Neural cell (in vitro differentiated cells): ENCODE data around the gene TAOK3. TPM values are rescaled to one million over a fixed set of nuclear protein-coding genes. Genes with fewer than 3 reads are reported as not detected.

Experiments
- H2AFZ ChIP-seq: fragments of 200-600, 300-800 bp; sonication (generic), shearing (Covaris generic); 2 replicates; pipeline ENCODE4 v1.6.0; 2014; ENCODE audit warnings: low read depth, mild to moderate bottlenecking, antibody characterized with exemption, low read length, moderate library complexity
- H3F3A ChIP-seq: fragments of 200-600 bp; shearing (Covaris generic); 2 replicates; pipeline ENCODE4 v1.6.1; 2016; ENCODE audit warnings: mild to moderate bottlenecking, moderate library complexity, mixed read lengths, antibody characterized with exemption, low read length; ENCODE audit not compliant: insufficient read depth, poor library complexity, severe bottlenecking
- H3K27ac ChIP-seq: fragments of 200-600, 300-800 bp; sonication (generic), shearing (Covaris generic); 2 replicates; pipeline ENCODE4 v1.5.1; 2014; ENCODE audit warnings: mild to moderate bottlenecking, low read length, moderate library complexity
- H3K27me3 ChIP-seq: fragments of 300-800, 200-600 bp; sonication (generic), shearing (Covaris generic); 2 replicates; pipeline ENCODE4 v1.6.0; 2014; ENCODE audit warnings: mild to moderate bottlenecking, low read depth, low read length, moderate library complexity; ENCODE audit not compliant: insufficient read depth
- H3K36me3 ChIP-seq: fragments of 300-800, 200-600 bp; sonication (generic), shearing (Covaris generic); 2 replicates; pipeline ENCODE4 v1.5.1; 2014; ENCODE audit warnings: mild to moderate bottlenecking, antibody characterized with exemption, low read length, moderate library complexity; ENCODE audit not compliant: insufficient read depth
- H3K4me2 ChIP-seq: fragments of 300-800, 200-600 bp; sonication (generic), shearing (Covaris generic); 2 replicates; pipeline ENCODE4 v1.6.0; 2014; ENCODE audit warnings: mild to moderate bottlenecking, low read length
- H3K4me3 ChIP-seq: fragments of 300-800, 200-600 bp; sonication (generic), shearing (Covaris generic); 2 replicates; pipeline ENCODE4 v1.5.1; 2014; ENCODE audit warnings: mild to moderate bottlenecking, low read length, moderate library complexity
- H3K79me2 ChIP-seq: fragments of 200-600 bp; shearing (Covaris generic); replicated peaks from 2 replicates; pipeline ENCODE4 v1.6.0; 2014; ENCODE audit warnings: mild to moderate bottlenecking, low read length, moderate library complexity; ENCODE audit not compliant: insufficient read depth
- H3K9ac ChIP-seq: fragments of 300-800, 200-600 bp; sonication (generic), shearing (Covaris generic); 2 replicates; pipeline ENCODE4 v1.6.1; 2016; ENCODE audit warnings: mild to moderate bottlenecking, low read length, mixed read lengths
- H3K9me2 ChIP-seq: fragments of 200-600 bp; shearing (Covaris generic); 2 replicates; pipeline ENCODE4 v1.6.1; 2016; ENCODE audit warnings: mild to moderate bottlenecking, low read length, mixed read lengths; ENCODE audit not compliant: insufficient read depth
- H3K9me3 ChIP-seq: fragments of 200-600, 300-800 bp; sonication (generic), shearing (Covaris generic); 2 replicates; pipeline ENCODE4 v1.6.1; 2016; ENCODE audit warnings: mild to moderate bottlenecking, mixed run types, low read length, moderate library complexity, mixed read lengths
- H4K20me1 ChIP-seq: fragments of 200-600 bp; shearing (Covaris generic); 2 replicates; pipeline ENCODE4 v1.6.1; 2016; ENCODE audit warnings: mild to moderate bottlenecking, mixed run types; ENCODE audit not compliant: insufficient read depth
- EP300 ChIP-seq: fragments of 450-650 bp; conservative IDR thresholded peaks from 2 replicates; pipeline ENCODE4 v1.6.1; 2014; ENCODE audit warnings: antibody characterized with exemption, mild to moderate bottlenecking, moderate library complexity; ENCODE audit not compliant: poor library complexity, severe bottlenecking
- EZH2 ChIP-seq: fragments of 200-600, 300-800 bp; shearing (Covaris generic), sonication (generic); IDR thresholded peaks from 2 replicates; pipeline ENCODE4 v1.6.1; 2014; ENCODE audit warnings: antibody characterized with exemption, low read length, borderline replicate concordance, mild to moderate bottlenecking; ENCODE audit not compliant: insufficient read depth, poor library complexity, severe bottlenecking
- MXI1 ChIP-seq: fragments of 450-650 bp; conservative IDR thresholded peaks from 2 replicates; pipeline ENCODE4 v1.6.1; 2014; ENCODE audit warnings: antibody characterized with exemption, mild to moderate bottlenecking; ENCODE audit not compliant: poor library complexity, severe bottlenecking
- POLR2AphosphoS5 ChIP-seq: IDR thresholded peaks from 2 replicates; pipeline ENCODE4 v1.6.1; 2012
- RAD21 ChIP-seq: fragments of 450-650 bp; conservative IDR thresholded peaks from 2 replicates; pipeline ENCODE4 v1.6.1; 2014; ENCODE audit warnings: antibody characterized with exemption, mild to moderate bottlenecking, moderate library complexity
- REST ChIP-seq: IDR thresholded peaks from 2 replicates; pipeline ENCODE4 v1.6.1; 2012; ENCODE audit warnings: borderline replicate concordance
- SMC3 ChIP-seq: fragments of 450-650 bp; conservative IDR thresholded peaks from 2 replicates; pipeline ENCODE4 v1.6.1; 2014; ENCODE audit warnings: antibody characterized with exemption, mild to moderate bottlenecking, moderate library complexity; ENCODE audit not compliant: poor library complexity
- TAF1 ChIP-seq: IDR thresholded peaks from 2 replicates; pipeline ENCODE4 v1.6.1; 2012; ENCODE audit warnings: low read depth
- polyA plus RNA-seq: library from polyadenylated mRNA; depleted of rRNA; stranded (reverse); fragments of >200 nt; gene quantifications from 2 replicates; pipeline ENCODE4 v1.2.3, GENCODE V29; 2014
- TF ChIP-seq, protein P1 (sequence below): fragments of 450-650 bp; IDR thresholded peaks from 2 replicates; pipeline ENCODE4 v1.5.1; 2014; ENCODE audit warnings: antibody characterized with exemption, mild to moderate bottlenecking, moderate library complexity; ENCODE audit not compliant: poor library complexity, severe bottlenecking

TAOK3 gene
- polyA plus RNA-seq, 1 donor from 2014 or later = 148 TPM

DNA sequence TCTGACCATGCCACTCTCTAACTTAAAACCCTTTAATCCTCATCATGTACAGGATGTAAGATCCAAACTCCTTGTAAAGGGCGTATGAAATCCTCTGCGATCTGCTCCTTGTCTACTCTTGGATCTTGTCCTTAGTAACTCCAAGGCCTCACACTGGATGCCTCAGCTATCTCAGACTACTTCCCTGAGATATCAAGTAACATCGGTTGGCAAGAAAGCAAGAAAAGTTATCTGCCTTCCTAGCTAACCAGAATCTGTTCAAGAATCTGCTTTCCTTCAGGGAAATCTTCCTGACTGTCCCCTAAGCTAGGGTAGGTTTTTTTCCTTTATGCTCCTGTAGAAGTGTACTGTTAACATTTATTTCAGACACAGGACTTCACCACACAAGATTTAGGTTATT, 82.6 kb downstream of the TAOK3 start:
- H3K27me3 ChIP-seq = no peaks in the 10 kb centered on the region
- no peak overlapping the region for H3K4me3 ChIP-seq
- no peaks in the 10 kb centered on the region for H3K36me3 ChIP-seq
- no peak for TF ChIP-seq RAD21
- no peak for TF ChIP-seq EP300
- TF ChIP-seq EZH2 = no peak
- no peak for TF ChIP-seq POLR2AphosphoS5
- no peak for TF ChIP-seq SMC3
- TF ChIP-seq MXI1 = no peak
- no peak for TF ChIP-seq TAF1
- TF ChIP-seq, protein P1, sequence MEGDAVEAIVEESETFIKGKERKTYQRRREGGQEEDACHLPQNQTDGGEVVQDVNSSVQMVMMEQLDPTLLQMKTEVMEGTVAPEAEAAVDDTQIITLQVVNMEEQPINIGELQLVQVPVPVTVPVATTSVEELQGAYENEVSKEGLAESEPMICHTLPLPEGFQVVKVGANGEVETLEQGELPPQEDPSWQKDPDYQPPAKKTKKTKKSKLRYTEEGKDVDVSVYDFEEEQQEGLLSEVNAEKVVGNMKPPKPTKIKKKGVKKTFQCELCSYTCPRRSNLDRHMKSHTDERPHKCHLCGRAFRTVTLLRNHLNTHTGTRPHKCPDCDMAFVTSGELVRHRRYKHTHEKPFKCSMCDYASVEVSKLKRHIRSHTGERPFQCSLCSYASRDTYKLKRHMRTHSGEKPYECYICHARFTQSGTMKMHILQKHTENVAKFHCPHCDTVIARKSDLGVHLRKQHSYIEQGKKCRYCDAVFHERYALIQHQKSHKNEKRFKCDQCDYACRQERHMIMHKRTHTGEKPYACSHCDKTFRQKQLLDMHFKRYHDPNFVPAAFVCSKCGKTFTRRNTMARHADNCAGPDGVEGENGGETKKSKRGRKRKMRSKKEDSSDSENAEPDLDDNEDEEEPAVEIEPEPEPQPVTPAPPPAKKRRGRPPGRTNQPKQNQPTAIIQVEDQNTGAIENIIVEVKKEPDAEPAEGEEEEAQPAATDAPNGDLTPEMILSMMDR = no peak
- TF ChIP-seq REST = no peak
- H3K4me2 ChIP-seq = no peak overlapping the region
- no peaks in the 10 kb centered on the region for H3K79me2 ChIP-seq
- no peaks in the 10 kb centered on the region for H4K20me1 ChIP-seq
- H3F3A ChIP-seq = no peaks in the 10 kb centered on the region
- no peak overlapping the region for H2AFZ ChIP-seq
- H3K9me2 ChIP-seq = no peaks in the 10 kb centered on the region
- H3K9ac ChIP-seq = no peak overlapping the region
- H3K27ac ChIP-seq = no peak overlapping the region
- H3K9me3 ChIP-seq = no peaks in the 10 kb centered on the region

DNA sequence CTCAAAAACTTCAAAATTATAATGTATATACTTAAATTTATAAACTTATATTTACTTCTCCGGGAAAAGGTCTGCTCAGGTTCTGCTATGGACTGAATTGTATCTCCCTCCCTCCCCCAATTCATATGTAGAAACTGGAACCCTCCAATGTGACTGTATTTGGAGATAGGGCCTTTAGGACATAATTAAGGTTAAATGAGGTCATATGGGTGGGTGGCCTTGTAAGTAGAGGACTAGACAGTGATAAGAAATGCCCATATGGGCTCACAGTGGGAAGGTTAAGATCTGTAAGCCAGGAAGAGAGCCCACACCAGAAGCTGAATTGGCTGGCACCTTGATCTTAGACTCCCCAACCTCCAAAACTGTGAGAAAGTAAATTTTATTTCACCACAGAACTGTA, 84.5 kb downstream of the TAOK3 start:
- Histone ChIP-seq H3K4me3 (no peak overlapping the region), H2AFZ (no peak overlapping the region), H3F3A (no peaks in the 10 kb centered on the region), H3K9me2 (no peaks in the 10 kb centered on the region), H3K4me2 (no peak overlapping the region), H3K79me2 (no peaks in the 10 kb centered on the region), H3K9me3 (no peaks in the 10 kb centered on the region), H3K36me3 (no peaks in the 10 kb centered on the region), H3K27me3 (no peaks in the 10 kb centered on the region), H4K20me1 (no peaks in the 10 kb centered on the region), H3K27ac (no peak overlapping the region), H3K9ac (no peak overlapping the region)
- TF ChIP-seq POLR2AphosphoS5 (no peak), EZH2 (no peak), RAD21 (no peak), MXI1 (no peak), EP300 (no peak), SMC3 (no peak), REST (no peak), TAF1 (no peak)
- TF ChIP-seq, protein P1 = no peak
